Bronchial epithelial cell (primary cell): ENCODE measurements around the gene PTPRT. TPM values are rescaled to one million over a fixed set of nuclear protein-coding genes. Genes with fewer than 3 reads are reported as not detected.

ENCODE experiments used
- DNase-seq: peaks from one replicate; pipeline ENCODE4 v3.0.0-alpha.2; 2010; ENCODE audit warnings: low read depth
- FAIRE-seq: peaks from 2 replicates; lab custom pipeline; 2011; peaks lifted over from hg19 to GRCh38; lab: Jason Lieb, UNC
- H3K27me3 ChIP-seq: 2 replicates; pipeline ENCODE4 v1.5.1; 2011; ENCODE audit warnings: low read length; ENCODE audit not compliant: control insufficient read depth, insufficient read depth
- H3K36me3 ChIP-seq: 2 replicates; pipeline ENCODE4 v1.5.1; 2011; ENCODE audit warnings: low read length; ENCODE audit not compliant: control insufficient read depth, insufficient read depth
- H3K4me3 ChIP-seq: 2 replicates; pipeline ENCODE4 v1.5.1; 2011; ENCODE audit warnings: mild to moderate bottlenecking, low read depth, low read length, control low read depth
- total RNA-seq: library from RNA; depleted of rRNA; stranded (reverse); fragments of >200 nt; gene quantifications from 2 replicates; pipeline ENCODE4 v1.2.1, GENCODE V29; 2014
- TF ChIP-seq, protein P1 (sequence below): IDR thresholded peaks from 2 replicates; pipeline ENCODE4 v1.5.1; 2011; ENCODE audit warnings: mild to moderate bottlenecking, moderate library complexity, low read length, control low read depth, inconsistent platforms; ENCODE audit not compliant: insufficient read depth, severe bottlenecking

The PTPRT gene
- total RNA-seq, 1 donor from 2014 or later: not detected

DNA sequence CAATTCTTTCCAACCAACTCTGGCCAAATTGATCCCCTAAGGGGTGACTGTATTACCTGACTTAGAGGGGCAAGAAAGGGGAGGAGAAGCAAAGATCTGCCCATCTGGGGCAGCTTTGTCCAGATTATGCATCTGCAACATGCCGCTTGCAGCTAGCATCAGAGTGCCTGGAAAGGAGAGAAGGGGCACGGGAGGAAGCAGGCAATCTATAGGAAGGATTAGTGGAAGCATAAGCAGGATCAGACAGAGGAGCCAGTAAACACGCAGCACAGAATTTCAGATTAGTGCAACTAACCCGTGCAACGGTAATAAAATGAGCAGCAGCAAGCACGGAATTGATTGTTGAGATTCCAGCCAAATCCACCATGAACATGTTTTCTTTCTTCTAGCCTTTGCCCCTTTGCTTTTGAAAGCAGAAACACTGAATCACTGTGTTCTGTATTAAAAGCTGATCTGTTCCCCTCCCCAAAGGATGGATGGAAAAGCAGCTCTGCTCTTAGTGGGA, 927.9 kb downstream of the PTPRT start:
- H3K27me3 ChIP-seq: no peaks in the 10 kb centered on the region
- no peaks in the 10 kb centered on the region for H3K36me3 ChIP-seq
- no peak for DNase-seq
- FAIRE-seq: no peak
- no peak overlapping the region for H3K4me3 ChIP-seq
- TF ChIP-seq, protein P1, sequence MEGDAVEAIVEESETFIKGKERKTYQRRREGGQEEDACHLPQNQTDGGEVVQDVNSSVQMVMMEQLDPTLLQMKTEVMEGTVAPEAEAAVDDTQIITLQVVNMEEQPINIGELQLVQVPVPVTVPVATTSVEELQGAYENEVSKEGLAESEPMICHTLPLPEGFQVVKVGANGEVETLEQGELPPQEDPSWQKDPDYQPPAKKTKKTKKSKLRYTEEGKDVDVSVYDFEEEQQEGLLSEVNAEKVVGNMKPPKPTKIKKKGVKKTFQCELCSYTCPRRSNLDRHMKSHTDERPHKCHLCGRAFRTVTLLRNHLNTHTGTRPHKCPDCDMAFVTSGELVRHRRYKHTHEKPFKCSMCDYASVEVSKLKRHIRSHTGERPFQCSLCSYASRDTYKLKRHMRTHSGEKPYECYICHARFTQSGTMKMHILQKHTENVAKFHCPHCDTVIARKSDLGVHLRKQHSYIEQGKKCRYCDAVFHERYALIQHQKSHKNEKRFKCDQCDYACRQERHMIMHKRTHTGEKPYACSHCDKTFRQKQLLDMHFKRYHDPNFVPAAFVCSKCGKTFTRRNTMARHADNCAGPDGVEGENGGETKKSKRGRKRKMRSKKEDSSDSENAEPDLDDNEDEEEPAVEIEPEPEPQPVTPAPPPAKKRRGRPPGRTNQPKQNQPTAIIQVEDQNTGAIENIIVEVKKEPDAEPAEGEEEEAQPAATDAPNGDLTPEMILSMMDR: no peak

DNA sequence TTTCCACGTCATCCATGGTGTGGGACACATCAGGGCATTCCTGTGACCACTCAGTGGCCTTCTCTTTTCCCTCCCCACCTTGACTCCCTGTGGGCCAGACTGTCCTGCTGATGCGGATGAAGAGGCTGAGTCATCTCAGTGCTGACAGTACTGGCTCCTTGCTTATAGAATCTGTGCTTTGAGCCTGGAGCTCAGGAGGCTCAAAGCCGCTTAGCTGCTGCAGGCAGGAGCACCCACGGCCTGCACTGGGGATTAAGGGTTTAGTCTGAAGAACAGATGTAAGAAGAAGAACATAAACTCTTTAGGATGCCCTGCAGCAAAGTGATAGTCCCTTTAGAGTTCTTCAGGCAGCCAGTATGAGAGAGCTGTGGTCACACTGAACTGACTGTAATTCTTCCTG, 929.5 kb downstream of the PTPRT start:
- H3K4me3 ChIP-seq: no peak overlapping the region
- TF ChIP-seq, protein P1: no peak
- DNase-seq (no peak), FAIRE-seq (no peak)
- no peaks in the 10 kb centered on the region for H3K27me3 ChIP-seq
- no peaks in the 10 kb centered on the region for H3K36me3 ChIP-seq

DNA sequence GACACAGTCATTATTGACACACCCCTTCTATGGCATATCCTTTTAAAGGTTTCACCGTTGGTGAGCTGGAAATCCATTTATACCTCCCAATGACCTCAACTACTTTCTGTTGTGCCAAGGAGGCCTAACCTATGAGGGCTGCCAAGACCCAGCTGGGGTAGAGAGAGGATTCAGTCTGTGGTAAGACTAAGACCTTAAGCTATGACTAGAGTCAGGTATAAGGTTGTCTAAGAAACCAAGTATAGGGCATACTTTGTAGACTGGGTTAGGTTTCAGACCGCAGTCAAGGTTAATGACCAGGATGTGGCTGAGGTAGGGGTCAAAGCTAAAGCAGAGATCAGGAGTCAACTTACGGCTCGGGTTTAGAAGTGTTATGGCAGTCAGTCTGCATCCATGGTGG, 930.3 kb downstream of the PTPRT start:
- DNase-seq: no peak
- H3K36me3 ChIP-seq: no peaks in the 10 kb centered on the region
- H3K27me3 ChIP-seq: no peaks in the 10 kb centered on the region
- TF ChIP-seq, protein P1: no peak
- FAIRE-seq: no peak
- no peak overlapping the region for H3K4me3 ChIP-seq

DNA sequence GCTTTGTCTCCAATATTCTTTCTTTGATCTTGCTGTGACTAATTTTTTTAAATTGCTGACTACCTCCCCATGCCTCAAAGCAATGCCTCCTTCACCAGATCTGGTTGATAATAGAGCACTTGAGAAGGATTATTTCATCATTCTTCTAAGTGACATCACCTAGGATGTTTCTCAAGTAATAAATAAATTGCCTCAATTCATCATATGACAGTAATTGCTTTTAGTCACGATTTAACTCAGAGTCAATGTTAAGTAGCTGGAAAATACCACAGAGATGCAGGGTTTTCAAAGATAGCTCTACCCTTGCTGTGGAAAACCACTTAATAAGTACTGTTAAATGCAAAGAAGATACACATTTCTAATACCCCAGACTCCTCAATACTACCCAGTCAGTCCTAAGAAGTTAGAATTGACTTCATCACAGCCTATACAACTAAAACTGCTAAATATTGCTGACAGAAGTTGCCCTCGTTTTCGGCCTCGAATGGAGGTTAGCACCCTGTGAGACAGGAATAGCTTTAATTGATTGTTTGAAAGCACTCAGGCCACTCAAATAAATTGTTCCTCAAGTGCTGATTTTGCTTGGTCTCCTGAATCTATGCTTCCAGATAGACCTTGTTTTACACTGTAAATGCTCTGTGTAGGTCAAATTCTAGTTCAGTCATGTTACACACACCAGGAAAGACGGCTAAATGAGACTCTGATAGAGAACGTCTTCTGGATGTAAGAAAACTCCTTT, 931.0 kb downstream of the PTPRT start:
- no peak for DNase-seq
- H3K36me3 ChIP-seq: no peaks in the 10 kb centered on the region
- no peak overlapping the region for H3K4me3 ChIP-seq
- no peak for FAIRE-seq
- TF ChIP-seq, protein P1: no peak
- H3K27me3 ChIP-seq: no peaks in the 10 kb centered on the region

DNA sequence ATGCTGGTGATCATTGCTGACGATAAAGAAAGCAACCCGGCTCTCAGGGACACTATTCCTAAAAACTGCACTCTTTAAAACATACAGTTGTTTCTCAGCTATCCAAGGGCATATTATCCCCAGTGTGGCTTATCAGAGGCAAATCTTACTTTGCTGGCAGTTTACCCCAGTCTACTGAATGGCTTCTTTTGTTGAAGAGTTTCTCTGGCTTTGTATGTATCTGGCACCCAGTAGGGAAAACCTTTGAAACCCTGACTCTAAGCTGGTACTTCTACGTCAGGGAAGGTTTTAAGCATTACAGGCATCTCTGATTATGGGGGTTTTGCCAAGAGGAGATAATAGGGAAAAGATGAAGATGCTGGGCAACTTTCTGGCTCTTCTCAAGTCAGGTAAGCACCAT, 933.9 kb downstream of the PTPRT start:
- Histone ChIP-seq H3K4me3 (no peak overlapping the region), H3K27me3 (no peaks in the 10 kb centered on the region), H3K36me3 (no peaks in the 10 kb centered on the region)
- DNase-seq: no peak
- TF ChIP-seq, protein P1: no peak
- no peak for FAIRE-seq
